ENCODE results near the gene CAMK4. TPM values are rescaled to one million over a fixed set of nuclear protein-coding genes. Genes with fewer than 3 reads are reported as not detected.

Gene CAMK4
- total and polyA plus RNA-seq, 8 donors: 0.45 to 25.1 (median 3.8) TPM

DNA sequence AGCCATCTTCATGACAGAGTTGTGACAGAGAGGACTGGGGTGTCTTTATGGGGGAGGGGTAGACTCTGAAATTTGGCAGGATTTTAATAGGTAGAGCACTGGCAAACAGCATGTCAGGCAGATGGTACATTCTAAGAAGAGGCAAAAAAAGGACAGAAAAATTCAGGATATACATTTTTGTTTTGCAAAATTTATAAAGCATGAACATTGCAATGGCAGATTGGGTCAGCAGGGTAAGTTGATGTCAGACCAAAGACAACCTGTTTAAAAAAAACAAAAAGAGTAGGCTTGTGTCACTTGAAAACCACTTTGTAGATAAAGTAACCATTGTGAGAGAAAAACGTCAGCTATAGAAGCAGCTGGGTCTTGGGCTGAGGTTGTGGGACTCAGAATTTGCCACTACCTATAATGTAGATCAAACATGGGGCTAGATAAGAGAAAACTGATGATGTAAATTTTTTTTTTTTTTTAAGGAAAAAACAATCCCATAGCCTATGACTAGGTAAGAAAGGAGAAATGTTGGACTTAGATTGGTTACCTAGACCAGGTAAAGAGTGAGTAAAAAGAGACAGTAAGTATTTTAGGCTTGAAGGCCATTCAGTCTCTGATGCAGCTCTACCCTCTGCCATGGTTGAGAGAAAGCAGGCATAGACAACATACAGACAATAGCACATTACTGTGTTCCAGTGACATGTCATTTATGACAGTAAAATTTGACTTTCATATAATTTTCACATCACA is 8.3 kb downstream of the CAMK4 start:
- DNase-seq: no peak
- intact Hi-C loops (cut with DNase I; ENCODE audit: low total_unique reads): no loop called here
- H3K27me3 ChIP-seq: peaks cover 0 to 9% (median 0%) of the 10 kb centered on the region in 3 donors
- H3K36me3 ChIP-seq: no peaks in the 10 kb centered on the region
- 14 to 50% (median 31%) methylated on average over 1 of the region's 1 CpG for WGBS, 5 donors
- H3K4me3 ChIP-seq: no peak overlapping the region
- TF ChIP-seq, protein P1, sequence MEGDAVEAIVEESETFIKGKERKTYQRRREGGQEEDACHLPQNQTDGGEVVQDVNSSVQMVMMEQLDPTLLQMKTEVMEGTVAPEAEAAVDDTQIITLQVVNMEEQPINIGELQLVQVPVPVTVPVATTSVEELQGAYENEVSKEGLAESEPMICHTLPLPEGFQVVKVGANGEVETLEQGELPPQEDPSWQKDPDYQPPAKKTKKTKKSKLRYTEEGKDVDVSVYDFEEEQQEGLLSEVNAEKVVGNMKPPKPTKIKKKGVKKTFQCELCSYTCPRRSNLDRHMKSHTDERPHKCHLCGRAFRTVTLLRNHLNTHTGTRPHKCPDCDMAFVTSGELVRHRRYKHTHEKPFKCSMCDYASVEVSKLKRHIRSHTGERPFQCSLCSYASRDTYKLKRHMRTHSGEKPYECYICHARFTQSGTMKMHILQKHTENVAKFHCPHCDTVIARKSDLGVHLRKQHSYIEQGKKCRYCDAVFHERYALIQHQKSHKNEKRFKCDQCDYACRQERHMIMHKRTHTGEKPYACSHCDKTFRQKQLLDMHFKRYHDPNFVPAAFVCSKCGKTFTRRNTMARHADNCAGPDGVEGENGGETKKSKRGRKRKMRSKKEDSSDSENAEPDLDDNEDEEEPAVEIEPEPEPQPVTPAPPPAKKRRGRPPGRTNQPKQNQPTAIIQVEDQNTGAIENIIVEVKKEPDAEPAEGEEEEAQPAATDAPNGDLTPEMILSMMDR (IDR thresholded peaks at IDR 0.05): no peak
- TF ChIP-seq EP300 (IDR thresholded peaks at IDR 0.05) (no peak), POLR2A (IDR thresholded peaks at IDR 0.05) (no peak), POLR2AphosphoS5 (IDR thresholded peaks at IDR 0.05) (no peak)
- no peak overlapping the region for H3K27ac ChIP-seq
- H3K9me3 ChIP-seq: no peaks in the 10 kb centered on the region
- no peaks in the 10 kb centered on the region for H3K4me1 ChIP-seq

DNA sequence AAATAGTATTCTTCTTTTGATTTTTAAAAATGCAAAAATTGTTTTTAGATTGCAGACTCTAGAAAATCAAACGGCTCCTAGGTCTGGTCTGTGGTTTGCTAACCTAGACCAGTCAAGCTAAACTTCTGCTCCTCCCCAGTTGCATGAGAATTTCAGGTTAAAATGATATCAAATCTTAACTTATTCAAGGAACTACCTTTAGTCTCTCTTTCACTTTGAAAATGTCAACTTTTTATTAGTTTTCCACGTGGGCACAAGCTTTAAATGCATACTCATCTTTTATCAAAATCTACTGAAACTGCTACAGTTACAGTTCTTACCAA is 8.8 kb downstream of the CAMK4 start:
- no peak overlapping the region for H3K4me3 ChIP-seq
- H3K36me3 ChIP-seq: no peaks in the 10 kb centered on the region
- WGBS, 5 donors: 52 to 77% (median 57%) methylated on average over 2 of the region's 2 CpGs
- TF ChIP-seq, protein P1 (IDR thresholded peaks at IDR 0.05): no peak
- no peaks in the 10 kb centered on the region for H3K9me3 ChIP-seq
- no peaks in the 10 kb centered on the region for H3K4me1 ChIP-seq
- H3K27ac ChIP-seq: no peak overlapping the region
- intact Hi-C loops (cut with DNase I; ENCODE audit: low total_unique reads): no loop called here
- DNase-seq: no peak
- peaks cover 0 to 5% (median 0%) of the 10 kb centered on the region in 3 donors for H3K27me3 ChIP-seq

GRCh38 chr5:111234125-111234524 is 9.9 kb downstream of the CAMK4 start:
- WGBS, 5 donors: 39 to 63% (median 55%) methylated on average over 2 of the region's 2 CpGs
- TF ChIP-seq, protein P1 (IDR thresholded peaks at IDR 0.05): no peak
- TF ChIP-seq EP300 (IDR thresholded peaks at IDR 0.05) (no peak), POLR2AphosphoS5 (IDR thresholded peaks at IDR 0.05) (no peak), POLR2A (IDR thresholded peaks at IDR 0.05) (no peak)

GRCh38 chr5:111235635-111236034 is 11.5 kb downstream of the CAMK4 start:
- intact Hi-C loops (cut with DNase I; ENCODE audit: low total_unique reads): no loop called here
- Histone ChIP-seq H3K4me3 (no peak overlapping the region), H3K27ac (no peak overlapping the region), H3K4me1 (no peaks in the 10 kb centered on the region), H3K9me3 (no peaks in the 10 kb centered on the region), H3K27me3 (no peaks in the 10 kb centered on the region), H3K36me3 (no peaks in the 10 kb centered on the region)
- 80 to 89% (median 89%) methylated on average over 5 of the region's 5 CpGs for WGBS, 5 donors
- TF ChIP-seq POLR2A (IDR thresholded peaks at IDR 0.05) (no peak), POLR2AphosphoS5 (IDR thresholded peaks at IDR 0.05) (no peak), EP300 (IDR thresholded peaks at IDR 0.05) (no peak)
- TF ChIP-seq, protein P1 (IDR thresholded peaks at IDR 0.05): no peak
- DNase-seq: no peak

More at GRCh38 chr5:111234125-111234524, 9.9 kb downstream of the CAMK4 start:
- Histone ChIP-seq H3K27ac (no peak overlapping the region), H3K36me3 (no peaks in the 10 kb centered on the region), H3K4me3 (no peak overlapping the region), H3K9me3 (no peaks in the 10 kb centered on the region), H3K4me1 (no peaks in the 10 kb centered on the region), H3K27me3 (no peaks in the 10 kb centered on the region)
- intact Hi-C loops (cut with DNase I; ENCODE audit: low total_unique reads): no loop called here
- no peak for DNase-seq
